Measurements from ENCODE around the gene TSPAN1. TPM values are rescaled to one million over a fixed set of nuclear protein-coding genes. Genes with fewer than 3 reads are reported as not detected.

The TSPAN1 gene
- total and polyA plus RNA-seq, 2 of the 13 experiments (the other 11 are each of a cell fraction or from before 2014, with no cell fraction given) = 1.7 to 2.9 TPM

DNA sequence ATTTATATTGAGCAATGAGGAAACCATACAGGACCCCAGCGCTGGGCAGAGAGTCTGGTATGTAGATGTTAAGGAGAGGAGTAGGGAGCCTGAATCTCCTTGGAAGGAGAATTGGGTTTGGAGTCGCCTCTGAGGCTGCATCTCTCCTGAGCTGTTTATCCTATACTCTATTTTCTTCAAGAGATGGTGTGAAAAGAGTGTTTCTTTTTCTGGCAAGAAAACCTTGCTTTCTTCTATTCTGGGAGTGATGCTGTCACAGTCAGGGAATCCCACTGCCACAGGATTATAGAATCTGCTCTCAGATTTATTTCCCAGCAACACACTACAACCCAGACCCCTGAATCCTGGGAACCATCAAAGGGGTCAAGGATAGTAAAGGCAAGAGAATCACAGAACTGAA is 31.5 kb downstream of the TSPAN1 start (continued):
- TF ChIP-seq ZNF670 (CRISPR knock-in tag; IDR thresholded peaks at IDR 0.05; ENCODE audit: borderline replicate concordance) (no peak), LCORL (IDR thresholded peaks at IDR 0.05) (no peak), LCORL (CRISPR knock-in tag; IDR thresholded peaks at IDR 0.05) (no peak), SIN3A (IDR thresholded peaks at IDR 0.05; ENCODE audit: borderline replicate concordance, low read depth, low read length) (no peak), SMC3 (IDR thresholded peaks at IDR 0.05; ENCODE audit: low read length) (no peak)
- TF ChIP-seq, protein P1, sequence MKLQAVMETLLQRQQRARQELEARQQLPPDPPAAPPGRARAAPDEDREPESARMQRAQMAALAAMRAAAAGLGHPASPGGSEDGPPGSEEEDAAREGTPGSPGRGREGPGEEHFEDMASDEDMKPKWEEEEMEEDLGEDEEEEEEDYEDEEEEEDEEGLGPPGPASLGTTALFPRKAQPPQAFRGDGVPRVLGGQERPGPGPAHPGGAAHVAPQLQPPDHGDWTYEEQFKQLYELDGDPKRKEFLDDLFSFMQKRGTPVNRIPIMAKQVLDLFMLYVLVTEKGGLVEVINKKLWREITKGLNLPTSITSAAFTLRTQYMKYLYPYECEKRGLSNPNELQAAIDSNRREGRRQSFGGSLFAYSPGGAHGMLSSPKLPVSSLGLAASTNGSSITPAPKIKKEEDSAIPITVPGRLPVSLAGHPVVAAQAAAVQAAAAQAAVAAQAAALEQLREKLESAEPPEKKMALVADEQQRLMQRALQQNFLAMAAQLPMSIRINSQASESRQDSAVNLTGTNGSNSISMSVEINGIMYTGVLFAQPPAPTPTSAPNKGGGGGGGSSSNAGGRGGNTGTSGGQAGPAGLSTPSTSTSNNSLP (IDR thresholded peaks at IDR 0.05; ENCODE audit: low read depth, low read length) = no peak

DNA sequence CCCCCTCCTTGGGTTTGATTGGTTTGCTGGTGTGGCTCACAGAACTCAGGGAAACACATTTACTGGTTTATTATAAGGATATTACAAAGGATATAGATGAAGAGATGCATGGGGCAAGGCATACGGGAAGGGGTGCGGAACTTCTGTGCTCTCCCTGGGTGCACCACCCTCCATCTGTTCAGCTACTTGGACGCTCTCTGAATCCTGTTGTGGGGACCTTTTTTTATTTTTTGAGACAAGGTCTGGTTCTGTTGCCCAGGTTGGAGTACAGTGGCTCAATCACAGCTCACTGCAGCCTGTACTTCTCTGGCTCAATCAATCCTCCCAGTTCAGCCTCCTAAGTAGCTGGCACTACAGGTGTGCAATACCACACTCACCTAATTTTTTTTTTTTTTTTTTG is 35.7 kb downstream of the TSPAN1 start:
- WGBS (ENCODE audit: low lambda C conversion rate) = 38% methylated on average over 3 of the region's 3 CpGs
- TF ChIP-seq, protein P2, sequence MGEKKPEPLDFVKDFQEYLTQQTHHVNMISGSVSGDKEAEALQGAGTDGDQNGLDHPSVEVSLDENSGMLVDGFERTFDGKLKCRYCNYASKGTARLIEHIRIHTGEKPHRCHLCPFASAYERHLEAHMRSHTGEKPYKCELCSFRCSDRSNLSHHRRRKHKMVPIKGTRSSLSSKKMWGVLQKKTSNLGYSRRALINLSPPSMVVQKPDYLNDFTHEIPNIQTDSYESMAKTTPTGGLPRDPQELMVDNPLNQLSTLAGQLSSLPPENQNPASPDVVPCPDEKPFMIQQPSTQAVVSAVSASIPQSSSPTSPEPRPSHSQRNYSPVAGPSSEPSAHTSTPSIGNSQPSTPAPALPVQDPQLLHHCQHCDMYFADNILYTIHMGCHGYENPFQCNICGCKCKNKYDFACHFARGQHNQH (CRISPR knock-in tag; IDR thresholded peaks at IDR 0.05) = no peak
- no peak for TF ChIP-seq ZNF253 (CRISPR knock-in tag; IDR thresholded peaks at IDR 0.05; ENCODE audit: borderline replicate concordance)
- TF ChIP-seq KDM5A (IDR thresholded peaks at IDR 0.05; ENCODE audit: borderline replicate concordance, low read length) = no peak
- TF ChIP-seq ZNF790 (CRISPR knock-in tag; IDR thresholded peaks at IDR 0.05; ENCODE audit: borderline replicate concordance) = no peak
- TF ChIP-seq, protein P3, sequence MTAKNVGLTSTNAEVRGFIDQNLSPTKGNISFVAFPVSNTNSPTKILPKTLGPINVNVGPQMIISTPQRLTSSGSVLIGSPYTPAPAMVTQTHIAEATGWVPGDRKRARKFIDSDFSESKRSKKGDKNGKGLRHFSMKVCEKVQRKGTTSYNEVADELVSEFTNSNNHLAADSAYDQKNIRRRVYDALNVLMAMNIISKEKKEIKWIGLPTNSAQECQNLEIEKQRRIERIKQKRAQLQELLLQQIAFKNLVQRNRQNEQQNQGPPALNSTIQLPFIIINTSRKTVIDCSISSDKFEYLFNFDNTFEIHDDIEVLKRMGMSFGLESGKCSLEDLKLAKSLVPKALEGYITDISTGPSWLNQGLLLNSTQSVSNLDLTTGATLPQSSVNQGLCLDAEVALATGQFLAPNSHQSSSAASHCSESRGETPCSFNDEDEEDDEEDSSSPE (CRISPR knock-in tag; IDR thresholded peaks at IDR 0.05) = no peak
- no peak for TF ChIP-seq ZNF788 (CRISPR knock-in tag; IDR thresholded peaks at IDR 0.05; ENCODE audit: borderline replicate concordance)
- TF ChIP-seq, protein P4, sequence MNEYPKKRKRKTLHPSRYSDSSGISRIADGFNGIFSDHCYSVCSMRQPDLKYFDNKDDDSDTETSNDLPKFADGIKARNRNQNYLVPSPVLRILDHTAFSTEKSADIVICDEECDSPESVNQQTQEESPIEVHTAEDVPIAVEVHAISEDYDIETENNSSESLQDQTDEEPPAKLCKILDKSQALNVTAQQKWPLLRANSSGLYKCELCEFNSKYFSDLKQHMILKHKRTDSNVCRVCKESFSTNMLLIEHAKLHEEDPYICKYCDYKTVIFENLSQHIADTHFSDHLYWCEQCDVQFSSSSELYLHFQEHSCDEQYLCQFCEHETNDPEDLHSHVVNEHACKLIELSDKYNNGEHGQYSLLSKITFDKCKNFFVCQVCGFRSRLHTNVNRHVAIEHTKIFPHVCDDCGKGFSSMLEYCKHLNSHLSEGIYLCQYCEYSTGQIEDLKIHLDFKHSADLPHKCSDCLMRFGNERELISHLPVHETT (CRISPR knock-in tag; conservative IDR thresholded peaks at IDR 0.05) = no peak
- TF ChIP-seq ZNF121 (CRISPR knock-in tag; IDR thresholded peaks at IDR 0.05) = no peak
- no peak for TF ChIP-seq ZBTB3 (CRISPR knock-in tag; IDR thresholded peaks at IDR 0.05; ENCODE audit: borderline replicate concordance, low read depth)
- TF ChIP-seq, protein P5, sequence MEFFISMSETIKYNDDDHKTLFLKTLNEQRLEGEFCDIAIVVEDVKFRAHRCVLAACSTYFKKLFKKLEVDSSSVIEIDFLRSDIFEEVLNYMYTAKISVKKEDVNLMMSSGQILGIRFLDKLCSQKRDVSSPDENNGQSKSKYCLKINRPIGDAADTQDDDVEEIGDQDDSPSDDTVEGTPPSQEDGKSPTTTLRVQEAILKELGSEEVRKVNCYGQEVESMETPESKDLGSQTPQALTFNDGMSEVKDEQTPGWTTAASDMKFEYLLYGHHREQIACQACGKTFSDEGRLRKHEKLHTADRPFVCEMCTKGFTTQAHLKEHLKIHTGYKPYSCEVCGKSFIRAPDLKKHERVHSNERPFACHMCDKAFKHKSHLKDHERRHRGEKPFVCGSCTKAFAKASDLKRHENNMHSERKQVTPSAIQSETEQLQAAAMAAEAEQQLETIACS (CRISPR knock-in tag; IDR thresholded peaks at IDR 0.05) = no peak
- no peak for TF ChIP-seq RFX1 (IDR thresholded peaks at IDR 0.05)
- no peak for TF ChIP-seq EZH2 (conservative IDR thresholded peaks at IDR 0.05; ENCODE audit: low read depth, low read length)
- no peak for TF ChIP-seq NFYB (CRISPR knock-in tag; IDR thresholded peaks at IDR 0.05)
- no peaks in the 10 kb centered on the region for H3K79me2 ChIP-seq (ENCODE audit: insufficient read depth, low read length)
- BruUV-seq (replicated peaks) = no TSS peak
- intact Hi-C loops (cut with micrococcal nuclease; ENCODE audit: unreplicated experiment) (no loop called here), in situ Hi-C loops (cut with HindIII; ENCODE audit: extremely low pct_ligation_motif_present, low pct_unique_long_range_greater_than_20kb) (no loop called here)
- H3K36me3 ChIP-seq (replicated peaks in 1 of 2; ENCODE audit: control insufficient read depth in 1 of 2, insufficient read depth in 2 of 2, low read length in 2 of 2) = no peaks in the 10 kb centered on the region
- H3K9me3 ChIP-seq (ENCODE audit: low read length) = no peaks in the 10 kb centered on the region
- H3K27ac ChIP-seq (ENCODE audit: extremely low read length, insufficient read depth, low read length) = no peak overlapping the region
- no peak overlapping the region for H3K9ac ChIP-seq (ENCODE audit: insufficient read depth, low read depth, low read length)
- POLR2A ChIA-PET = no interaction called here
- peaks cover 6% of the 10 kb centered on the region; the same call in 1 of the 2 replicates for H3K4me1 ChIP-seq (ENCODE audit: insufficient read depth, low read length)
- H3K4me2 ChIP-seq (ENCODE audit: low read depth, low read length) = no peak overlapping the region
- FAIRE-seq (no peak), DNase-seq (ENCODE audit: low spot score) (no peak), ATAC-seq (no peak)
- no peaks in the 10 kb centered on the region for H3K27me3 ChIP-seq (ENCODE audit: control insufficient read depth in 1 of 2, insufficient read depth in 2 of 2, low read length in 2 of 2)
- no peak overlapping the region for H3K4me3 ChIP-seq (replicated peaks in 1 of 3; ENCODE audit: insufficient read depth in 1 of 3, low read depth in 2 of 3, low read length in 3 of 3)
- no peaks in the 10 kb centered on the region for H4K20me1 ChIP-seq (ENCODE audit: insufficient read depth, low read length)
- CTCF ChIA-PET (ENCODE audit: low intra/inter-chr PET ratio, low total read pairs) = no interaction called here
- H2AFZ ChIP-seq (ENCODE audit: low read length) = no peak overlapping the region

All from HepG2 (cell line).